Coronary artery (tissue), 2 donors: ENCODE results near the gene MTHFS.

Source experiments
- DNase-seq: peaks from one replicate; pipeline ENCODE4 v3.0.0-alpha.2; 2017; ENCODE audit warnings: low spot score
- H3K27ac ChIP-seq, 2 donors: fragments of 200-600 bp; sonication (generic); one replicate each; pipeline ENCODE4 v1.5.1; 2016 to 2019
- H3K4me3 ChIP-seq: fragments of 200-600 bp; sonication (generic); 2 replicates; pipeline ENCODE4 v1.5.1; 2016; ENCODE audit warnings: mild to moderate bottlenecking, moderate library complexity
- CTCF ChIP-seq: fragments of 200-600 bp; sonication (generic); IDR thresholded peaks from one replicate; pipeline ENCODE4 v1.5.1; 2019; ENCODE audit warnings: antibody characterized with exemption

The MTHFS gene

GRCh38 chr15:79898369-79898768, 1.6 kb upstream of the MTHFS start:
- DNase-seq, result no peak
- Histone ChIP-seq H3K4me3 (no peak overlapping the region), H3K27ac (peak overlapping the region; percentile 25 to 32)
- TF ChIP-seq CTCF, result no peak

GRCh38 chr15:79897701-79898113, 893 bp upstream of the MTHFS start:
- Histone ChIP-seq H3K4me3 (peak overlapping the region; percentile 83), H3K27ac (peak overlapping the region in 1 of 2 donors; percentile 91)
- TF ChIP-seq CTCF, result no peak
- no peak for DNase-seq

- Histone ChIP-seq H3K27ac (peak overlapping the region; percentile 91 to 98), H3K4me3 (peak overlapping the region; percentile 83)
- TF ChIP-seq CTCF, result no peak
- DNase-seq, result no peak
Observed at GRCh38 chr15:79897380-79897678, 515 bp upstream of the MTHFS start.

GRCh38 chr15:79896131-79896633, 632 bp downstream of the MTHFS start:
- peak overlapping the region; percentile 83 for H3K4me3 ChIP-seq
- no peak for TF ChIP-seq CTCF
- peak overlapping the region; percentile 91 to 98 for H3K27ac ChIP-seq
- no peak for DNase-seq

GRCh38 chr15:79887054-79887930, 9.5 kb downstream of the MTHFS start:
- no peak for TF ChIP-seq CTCF
- no peak for DNase-seq

GRCh38 chr15:79886124-79886523, 10.7 kb downstream of the MTHFS start:
- no peak overlapping the region for H3K27ac ChIP-seq
- TF ChIP-seq CTCF, result no peak
- DNase-seq, result no peak
- H3K4me3 ChIP-seq, result no peak overlapping the region

More at GRCh38 chr15:79887054-79887930, 9.5 kb downstream of the MTHFS start:
- no peak overlapping the region for H3K27ac ChIP-seq
- H3K4me3 ChIP-seq, result no peak overlapping the region

GRCh38 chr15:79884204-79884596, 12.6 kb downstream of the MTHFS start:
- DNase-seq, result no peak
- H3K4me3 ChIP-seq, result no peak overlapping the region
- TF ChIP-seq CTCF, result no peak
- no peak overlapping the region for H3K27ac ChIP-seq
